ENCODE results near the gene MAP4K3.

MAP4K3 gene

DNA sequence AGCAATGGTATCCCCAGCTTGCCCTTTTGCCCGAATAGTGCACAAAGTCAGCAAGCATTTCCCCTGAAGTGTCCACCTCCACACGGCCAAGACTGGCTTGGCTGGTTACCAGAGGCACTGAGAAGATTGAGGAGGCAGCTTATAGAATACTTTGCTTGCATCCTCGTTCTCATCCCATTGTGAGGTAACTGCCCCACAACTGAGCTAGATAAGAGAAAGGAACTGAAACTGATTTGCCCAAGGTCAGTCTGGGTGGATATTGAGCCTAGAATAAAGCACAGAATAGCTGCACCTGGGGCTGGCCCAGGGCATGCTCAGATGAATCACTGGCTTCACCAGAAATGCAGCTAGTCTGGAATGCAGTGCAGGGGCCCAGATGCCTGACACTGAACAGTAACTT lies 32.7 kb upstream of the MAP4K3 start:
- peak; percentile 28 for DNase-seq (ENCODE audit: low read depth)
- no peak for TF ChIP-seq POLR2A (IDR thresholded peaks at IDR 0.05; ENCODE audit: extremely low read depth, insufficient read length)
- TF ChIP-seq, protein P1, sequence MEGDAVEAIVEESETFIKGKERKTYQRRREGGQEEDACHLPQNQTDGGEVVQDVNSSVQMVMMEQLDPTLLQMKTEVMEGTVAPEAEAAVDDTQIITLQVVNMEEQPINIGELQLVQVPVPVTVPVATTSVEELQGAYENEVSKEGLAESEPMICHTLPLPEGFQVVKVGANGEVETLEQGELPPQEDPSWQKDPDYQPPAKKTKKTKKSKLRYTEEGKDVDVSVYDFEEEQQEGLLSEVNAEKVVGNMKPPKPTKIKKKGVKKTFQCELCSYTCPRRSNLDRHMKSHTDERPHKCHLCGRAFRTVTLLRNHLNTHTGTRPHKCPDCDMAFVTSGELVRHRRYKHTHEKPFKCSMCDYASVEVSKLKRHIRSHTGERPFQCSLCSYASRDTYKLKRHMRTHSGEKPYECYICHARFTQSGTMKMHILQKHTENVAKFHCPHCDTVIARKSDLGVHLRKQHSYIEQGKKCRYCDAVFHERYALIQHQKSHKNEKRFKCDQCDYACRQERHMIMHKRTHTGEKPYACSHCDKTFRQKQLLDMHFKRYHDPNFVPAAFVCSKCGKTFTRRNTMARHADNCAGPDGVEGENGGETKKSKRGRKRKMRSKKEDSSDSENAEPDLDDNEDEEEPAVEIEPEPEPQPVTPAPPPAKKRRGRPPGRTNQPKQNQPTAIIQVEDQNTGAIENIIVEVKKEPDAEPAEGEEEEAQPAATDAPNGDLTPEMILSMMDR (IDR thresholded peaks at IDR 0.05; ENCODE audit: low read depth, low read length) = no peak
- no peak for TF ChIP-seq MYC (IDR thresholded peaks at IDR 0.05; ENCODE audit: low read depth, low read length)
- TF ChIP-seq, protein P2, sequence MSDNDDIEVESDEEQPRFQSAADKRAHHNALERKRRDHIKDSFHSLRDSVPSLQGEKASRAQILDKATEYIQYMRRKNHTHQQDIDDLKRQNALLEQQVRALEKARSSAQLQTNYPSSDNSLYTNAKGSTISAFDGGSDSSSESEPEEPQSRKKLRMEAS (IDR thresholded peaks at IDR 0.05; ENCODE audit: low read depth, low read length) = no peak
- no peak overlapping the region for H3K4me3 ChIP-seq (ENCODE audit: low read depth, low read length)

DNA sequence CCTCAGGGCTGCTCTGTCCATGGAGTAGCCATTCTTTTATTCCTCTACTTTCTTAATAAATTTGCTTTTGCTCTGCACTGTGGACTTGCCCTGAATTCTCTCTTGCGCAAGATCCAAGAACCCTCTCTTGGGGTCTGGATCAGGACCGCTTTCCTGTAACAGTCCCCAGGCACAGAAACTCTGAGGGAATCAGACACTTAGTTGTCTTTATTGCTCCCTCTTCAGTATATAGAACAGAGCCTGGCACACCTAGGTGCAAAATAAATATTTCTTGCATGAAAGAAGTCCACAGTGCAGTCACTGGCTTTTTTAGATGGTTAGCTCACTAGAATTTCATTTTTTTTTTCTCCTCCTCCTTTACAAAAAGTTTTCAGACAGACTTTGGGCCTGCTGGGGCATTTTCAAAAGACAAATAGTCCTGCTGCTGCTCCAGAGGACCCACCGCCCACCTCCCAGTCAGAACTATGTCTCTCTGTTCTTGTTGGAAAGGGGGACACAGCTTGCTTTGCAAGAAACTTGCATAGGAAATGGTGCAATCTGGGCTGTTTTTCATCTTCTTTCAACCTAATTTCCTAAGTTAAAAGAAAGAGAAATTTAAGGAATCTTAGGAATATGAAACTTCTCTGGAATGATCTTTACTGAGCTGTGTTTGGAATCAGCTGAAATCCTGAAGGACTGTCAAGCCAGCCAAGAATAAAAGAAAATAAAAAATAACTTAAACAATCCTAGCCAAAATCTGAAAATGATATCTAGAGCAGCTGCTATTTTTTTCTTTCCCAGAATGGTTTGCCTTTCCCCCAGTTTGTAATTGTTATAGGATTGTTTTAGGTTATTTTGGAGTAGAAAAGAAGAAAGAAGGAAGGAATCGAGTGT lies 31.7 kb upstream of the MAP4K3 start:
- no peak for DNase-seq (ENCODE audit: low read depth)
- no peak overlapping the region for H3K4me3 ChIP-seq (ENCODE audit: low read depth, low read length)
- TF ChIP-seq, protein P2 (IDR thresholded peaks at IDR 0.05; ENCODE audit: low read depth, low read length) = no peak
- TF ChIP-seq, protein P1 (IDR thresholded peaks at IDR 0.05; ENCODE audit: low read depth, low read length) = no peak
- TF ChIP-seq POLR2A (IDR thresholded peaks at IDR 0.05; ENCODE audit: extremely low read depth, insufficient read length) = no peak
- TF ChIP-seq MYC (IDR thresholded peaks at IDR 0.05; ENCODE audit: low read depth, low read length) = no peak

DNA sequence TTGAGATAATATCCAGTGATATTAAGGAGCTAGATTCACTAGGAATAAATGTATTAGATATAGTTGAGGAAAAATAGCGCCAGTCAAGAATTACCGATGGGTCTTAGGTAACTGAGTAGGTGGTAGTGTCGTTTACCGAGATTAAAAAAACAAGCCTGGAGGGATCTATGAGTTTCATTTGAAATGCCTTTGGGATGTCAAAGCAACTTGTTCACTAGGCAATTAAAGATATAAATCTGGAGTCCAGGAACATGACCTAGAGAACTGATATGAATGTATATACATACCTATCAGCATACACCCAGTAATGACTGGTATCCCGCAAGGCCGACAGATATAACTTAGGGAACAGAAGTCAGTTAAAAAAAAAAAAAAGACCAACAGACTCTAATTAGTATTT lies 29.2 kb upstream of the MAP4K3 start:
- H3K4me3 ChIP-seq (ENCODE audit: low read depth, low read length) = no peak overlapping the region
- DNase-seq (ENCODE audit: low read depth) = no peak
- TF ChIP-seq, protein P1 (IDR thresholded peaks at IDR 0.05; ENCODE audit: low read depth, low read length) = no peak
- TF ChIP-seq POLR2A (IDR thresholded peaks at IDR 0.05; ENCODE audit: extremely low read depth, insufficient read length) (no peak), MYC (IDR thresholded peaks at IDR 0.05; ENCODE audit: low read depth, low read length) (no peak)
- TF ChIP-seq, protein P2 (IDR thresholded peaks at IDR 0.05; ENCODE audit: low read depth, low read length) = no peak

DNA sequence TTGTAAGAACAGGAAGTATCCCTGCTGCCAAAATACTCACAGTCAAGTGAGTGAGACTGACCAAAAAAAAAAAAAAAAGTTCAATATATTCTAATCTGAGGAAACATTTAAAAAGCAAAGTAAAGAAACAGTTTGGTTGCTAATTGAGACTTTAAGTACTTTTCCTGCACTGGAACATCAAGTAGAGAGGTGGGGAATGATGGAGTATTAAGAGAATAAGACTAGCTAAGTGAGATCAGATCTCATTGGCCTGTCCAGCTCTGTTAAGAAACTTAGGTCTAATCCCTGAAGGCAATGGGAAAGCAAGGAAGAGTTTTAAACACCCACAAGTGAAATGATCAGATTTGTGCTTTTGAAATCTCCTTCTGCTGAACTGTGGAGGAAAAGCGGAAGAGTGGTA lies 27.8 kb upstream of the MAP4K3 start:
- TF ChIP-seq POLR2A (IDR thresholded peaks at IDR 0.05; ENCODE audit: extremely low read depth, insufficient read length) (no peak), MYC (IDR thresholded peaks at IDR 0.05; ENCODE audit: low read depth, low read length) (no peak)
- TF ChIP-seq, protein P2 (IDR thresholded peaks at IDR 0.05; ENCODE audit: low read depth, low read length) = no peak
- DNase-seq (ENCODE audit: low read depth) = no peak
- H3K4me3 ChIP-seq (ENCODE audit: low read depth, low read length) = no peak overlapping the region

DNA sequence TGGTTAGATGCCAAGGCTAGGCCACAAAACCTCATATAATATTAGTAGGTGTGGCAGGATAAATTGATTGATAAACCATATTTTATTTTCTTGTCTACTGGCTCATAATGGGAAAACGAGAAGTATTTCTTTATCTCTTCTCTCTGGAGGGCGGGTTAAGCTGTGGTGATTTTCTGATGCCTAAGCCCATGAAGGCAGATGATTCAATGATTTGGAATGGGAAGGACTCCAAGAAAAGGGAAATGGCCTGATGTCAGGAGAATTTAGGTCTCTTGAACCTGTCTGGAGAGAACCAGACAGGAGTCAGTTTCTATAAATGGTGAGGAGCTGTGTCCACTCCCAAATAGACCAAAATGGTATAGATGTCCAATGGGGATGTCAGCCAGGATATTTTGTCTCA lies 18.7 kb upstream of the MAP4K3 start:
- no peak overlapping the region for H3K4me3 ChIP-seq (ENCODE audit: low read depth, low read length)
- TF ChIP-seq, protein P2 (IDR thresholded peaks at IDR 0.05; ENCODE audit: low read depth, low read length) = no peak
- TF ChIP-seq POLR2A (IDR thresholded peaks at IDR 0.05; ENCODE audit: extremely low read depth, insufficient read length) (no peak), MYC (IDR thresholded peaks at IDR 0.05; ENCODE audit: low read depth, low read length) (no peak)
- TF ChIP-seq, protein P1 (IDR thresholded peaks at IDR 0.05; ENCODE audit: low read depth, low read length) = no peak

DNA sequence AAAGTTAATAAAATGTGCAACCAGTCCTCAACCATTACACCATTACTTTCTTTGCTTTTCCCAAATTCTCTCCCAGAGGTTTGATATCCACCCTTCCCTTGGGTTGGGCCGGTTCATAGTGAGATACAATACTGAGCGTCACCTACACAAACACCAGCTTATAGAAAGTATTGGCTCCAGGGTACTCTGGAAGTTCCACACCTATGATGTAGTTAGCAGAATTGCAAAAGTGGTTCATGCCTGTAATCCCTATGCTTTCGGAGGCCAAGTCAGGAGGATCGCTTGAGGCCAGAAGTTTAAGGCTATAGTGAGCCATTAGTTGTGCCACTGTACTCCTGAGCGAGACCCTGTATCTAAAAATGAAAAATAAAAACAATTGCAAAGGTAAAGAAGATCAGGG lies 15.3 kb upstream of the MAP4K3 start:
- TF ChIP-seq POLR2A (IDR thresholded peaks at IDR 0.05; ENCODE audit: extremely low read depth, insufficient read length) (no peak), MYC (IDR thresholded peaks at IDR 0.05; ENCODE audit: low read depth, low read length) (no peak)
- TF ChIP-seq, protein P1 (IDR thresholded peaks at IDR 0.05; ENCODE audit: low read depth, low read length) = no peak
- TF ChIP-seq, protein P2 (IDR thresholded peaks at IDR 0.05; ENCODE audit: low read depth, low read length) = no peak
- DNase-seq (ENCODE audit: low read depth) = no peak
- H3K4me3 ChIP-seq (ENCODE audit: low read depth, low read length) = no peak overlapping the region

More for the DNA sequence above, 18.7 kb upstream of the MAP4K3 start:
- DNase-seq (ENCODE audit: low read depth) = no peak
